Peyer's patch (tissue), 4 donors: ENCODE results near the gene MAPK4. TPM values are rescaled to one million over a fixed set of nuclear protein-coding genes. Genes with fewer than 3 reads are reported as not detected.

Experiments
- DNase-seq, 3 donors: peaks; one replicate each; pipeline ENCODE4 v3.0.0-alpha.2; 2017 to 2019
- H3K27ac ChIP-seq, 4 donors: fragments of 200-600 bp; sonication (generic); one replicate each; pipeline ENCODE4 v1.5.1; 2016 to 2019
- H3K27me3 ChIP-seq, 2 donors: fragments of 200-600 bp; sonication (generic); one replicate each; pipeline ENCODE4 v1.5.1; 2019
- H3K36me3 ChIP-seq, 3 donors: fragments of 200-600 bp; sonication (generic); one replicate each; pipeline ENCODE4 v1.5.1; 2016 to 2019
- H3K4me1 ChIP-seq, 4 donors: fragments of 200-600 bp; sonication (generic); one replicate each; pipeline ENCODE4 v1.5.1; 2016 to 2019
- H3K4me3 ChIP-seq, 4 donors: fragments of 200-600 bp; sonication (generic); 1 replicate in 3 of 4; 2 replicates in 1 of 4; pipeline ENCODE4 v1.5.1; 2016 to 2019; ENCODE audit warnings: mild to moderate bottlenecking in 1 of 4
- H3K9me3 ChIP-seq, 4 donors: fragments of 200-600 bp; sonication (generic); one replicate each; pipeline ENCODE4 v1.5.1; 2016 to 2019; ENCODE audit warnings: mild to moderate bottlenecking in 1 of 4
- CTCF ChIP-seq, 6 experiments: fragments of 450-650 bp in 4 of 6; fragments of 200-600 bp in 2 of 6; sonication (generic) in 1 of 6; IDR thresholded peaks; one replicate each; pipeline ENCODE4 v1.5.1; 2017 to 2019; ENCODE audit warnings: antibody characterized with exemption in 6 of 6, mild to moderate bottlenecking in 3 of 6, moderate library complexity in 1 of 6
- POLR2A ChIP-seq, 2 donors: fragments of 450-650 bp; IDR thresholded peaks; one replicate each; pipeline ENCODE4 v1.5.1; 2017; ENCODE audit warnings: antibody characterized with exemption in 2 of 2, mild to moderate bottlenecking in 2 of 2, moderate library complexity in 2 of 2
- total RNA-seq, 4 donors: library from RNA; depleted of rRNA; stranded (reverse); fragments of >200 nt; gene quantifications; one replicate each; pipeline ENCODE4 v1.1.0, GENCODE V29; 2016

MAPK4 gene
- total RNA-seq, 4 donors from 2014 or later = 0.54 to 2.0 (median 0.83) TPM; not detected in 1

- TF ChIP-seq POLR2A (IDR thresholded peaks at IDR 0.05) (no peak), CTCF (IDR thresholded peaks at IDR 0.05) (no peak)
- Histone ChIP-seq H3K27me3 (no peaks in the 10 kb centered on the region), H3K27ac (no peak overlapping the region), H3K36me3 (no peaks in the 10 kb centered on the region), H3K4me3 (no peak overlapping the region), H3K9me3 (no peaks in the 10 kb centered on the region), H3K4me1 (no peaks in the 10 kb centered on the region)
- DNase-seq = no peak
Measured at GRCh38 chr18:50734886-50735285, 175.0 kb downstream of the MAPK4 start.

- H3K36me3 ChIP-seq = no peaks in the 10 kb centered on the region
- H3K27me3 ChIP-seq = no peaks in the 10 kb centered on the region
- no peak for TF ChIP-seq CTCF (IDR thresholded peaks at IDR 0.05)
- no peak for TF ChIP-seq POLR2A (IDR thresholded peaks at IDR 0.05)
- no peak overlapping the region for H3K27ac ChIP-seq
- DNase-seq = no peak
- no peaks in the 10 kb centered on the region for H3K4me1 ChIP-seq
- H3K9me3 ChIP-seq = no peaks in the 10 kb centered on the region
- no peak overlapping the region for H3K4me3 ChIP-seq
Measured at GRCh38 chr18:50737127-50737526, 177.2 kb downstream of the MAPK4 start.

DNA sequence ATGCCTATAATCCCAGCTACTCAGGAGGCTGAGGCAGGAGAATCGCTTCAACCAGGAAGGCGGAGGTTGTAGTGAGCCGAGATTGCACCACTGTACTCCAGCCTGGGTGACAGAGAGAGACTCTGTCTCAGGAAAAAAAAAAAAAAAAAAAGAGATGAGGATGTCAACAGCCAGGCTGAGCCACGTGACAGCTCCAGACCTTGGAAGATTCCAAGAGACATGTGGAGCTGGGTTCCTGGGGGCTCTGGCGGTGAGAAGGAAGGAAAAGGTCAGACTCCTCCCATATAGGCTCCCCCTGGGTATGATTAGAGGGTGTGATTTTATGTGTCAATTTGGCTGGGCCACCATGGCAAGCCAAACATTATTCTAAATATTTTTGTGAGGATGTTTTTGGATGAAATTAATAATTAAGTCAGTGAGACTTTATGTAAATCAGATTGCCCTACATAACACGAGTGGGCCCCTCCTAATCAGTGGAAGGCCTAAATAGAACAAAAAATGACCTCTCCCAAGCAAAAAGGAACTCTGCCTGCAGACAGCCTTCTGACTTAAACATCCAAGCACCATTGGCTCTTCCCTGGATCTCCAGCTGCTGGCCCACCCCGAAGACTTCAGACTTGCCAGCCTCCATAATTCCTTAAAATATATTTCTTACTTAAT is 178.3 kb downstream of the MAPK4 start:
- no peaks in the 10 kb centered on the region for H3K27me3 ChIP-seq
- H3K4me1 ChIP-seq = no peaks in the 10 kb centered on the region
- H3K36me3 ChIP-seq = no peaks in the 10 kb centered on the region
- H3K9me3 ChIP-seq = no peaks in the 10 kb centered on the region
- no peak overlapping the region for H3K4me3 ChIP-seq
- H3K27ac ChIP-seq = no peak overlapping the region
- TF ChIP-seq POLR2A (IDR thresholded peaks at IDR 0.05) = no peak
- no peak for TF ChIP-seq CTCF (IDR thresholded peaks at IDR 0.05)
- no peak for DNase-seq

DNA sequence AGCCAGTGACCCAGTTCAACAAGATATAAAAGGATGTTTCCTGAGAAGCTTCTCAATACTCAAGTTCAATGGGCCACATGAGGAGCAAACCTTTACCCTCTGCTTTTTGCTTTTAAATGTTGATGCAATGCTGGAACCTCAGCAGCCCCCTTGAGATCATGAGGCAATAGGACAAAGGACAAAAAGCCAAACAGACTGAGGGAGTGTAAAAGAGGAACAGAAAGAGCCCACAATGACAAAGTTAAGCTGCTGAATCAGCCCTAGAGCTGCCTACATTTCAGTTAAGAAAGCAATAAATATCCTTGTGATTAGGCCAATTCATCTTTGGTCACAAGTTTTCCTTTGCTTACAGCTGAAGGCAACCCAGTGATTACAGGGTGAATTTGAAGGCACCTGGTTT is 183.1 kb downstream of the MAPK4 start:
- Histone ChIP-seq H3K9me3 (no peaks in the 10 kb centered on the region), H3K27me3 (no peaks in the 10 kb centered on the region), H3K4me3 (no peak overlapping the region), H3K27ac (no peak overlapping the region), H3K4me1 (no peaks in the 10 kb centered on the region), H3K36me3 (no peaks in the 10 kb centered on the region)
- TF ChIP-seq POLR2A (IDR thresholded peaks at IDR 0.05) (no peak), CTCF (IDR thresholded peaks at IDR 0.05) (no peak)
- DNase-seq = no peak

GRCh38 chr18:50744253-50744652 is 184.4 kb downstream of the MAPK4 start:
- no peaks in the 10 kb centered on the region for H3K36me3 ChIP-seq
- H3K4me3 ChIP-seq = no peak overlapping the region
- H3K27me3 ChIP-seq = no peaks in the 10 kb centered on the region
- no peak for DNase-seq
- H3K27ac ChIP-seq = no peak overlapping the region
- no peaks in the 10 kb centered on the region for H3K4me1 ChIP-seq
- no peak for TF ChIP-seq CTCF (IDR thresholded peaks at IDR 0.05)
- TF ChIP-seq POLR2A (IDR thresholded peaks at IDR 0.05) = no peak
- no peaks in the 10 kb centered on the region for H3K9me3 ChIP-seq

DNA sequence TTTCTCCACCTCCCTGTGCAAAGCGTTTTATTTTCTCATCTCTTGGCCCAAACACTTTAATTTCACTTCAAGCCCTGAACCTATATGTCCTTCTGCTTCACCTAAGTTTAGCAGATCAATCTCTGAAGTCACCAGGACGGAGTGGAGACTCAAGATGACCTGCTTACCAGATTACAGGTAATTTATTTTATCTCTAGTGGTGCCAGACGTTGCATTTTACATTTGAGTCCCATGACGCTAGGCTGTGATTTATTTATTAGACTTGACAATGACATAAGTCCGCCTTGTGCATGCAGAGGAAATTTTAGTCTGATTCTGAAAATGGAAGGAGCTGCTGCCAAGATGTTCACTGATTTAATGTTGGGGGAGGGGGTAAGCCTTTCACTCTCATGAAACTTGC is 186.1 kb downstream of the MAPK4 start:
- Histone ChIP-seq H3K27me3 (no peaks in the 10 kb centered on the region), H3K36me3 (no peaks in the 10 kb centered on the region), H3K9me3 (no peaks in the 10 kb centered on the region), H3K27ac (no peak overlapping the region), H3K4me1 (no peaks in the 10 kb centered on the region), H3K4me3 (no peak overlapping the region)
- TF ChIP-seq POLR2A (IDR thresholded peaks at IDR 0.05) (no peak), CTCF (IDR thresholded peaks at IDR 0.05) (no peak)
- DNase-seq = no peak
